Fibroblast of skin of left biceps (primary cell): ENCODE results near the gene KCNH2.
"Not testable (repeated sequence)": the region's sequence is repeated elsewhere in the genome, so short reads cannot be mapped to it uniquely, and the experiment has no call there.

Experiments
- DNase-seq, 2 experiments: peaks; one replicate each; pipeline ENCODE4 v3.0.0-alpha.2; 2013; ENCODE audit warnings: low read depth in 2 of 2

The KCNH2 gene

GRCh38 chr7:150936018-150936417, 42.1 kb downstream of the KCNH2 start:
- no peak for DNase-seq

DNA sequence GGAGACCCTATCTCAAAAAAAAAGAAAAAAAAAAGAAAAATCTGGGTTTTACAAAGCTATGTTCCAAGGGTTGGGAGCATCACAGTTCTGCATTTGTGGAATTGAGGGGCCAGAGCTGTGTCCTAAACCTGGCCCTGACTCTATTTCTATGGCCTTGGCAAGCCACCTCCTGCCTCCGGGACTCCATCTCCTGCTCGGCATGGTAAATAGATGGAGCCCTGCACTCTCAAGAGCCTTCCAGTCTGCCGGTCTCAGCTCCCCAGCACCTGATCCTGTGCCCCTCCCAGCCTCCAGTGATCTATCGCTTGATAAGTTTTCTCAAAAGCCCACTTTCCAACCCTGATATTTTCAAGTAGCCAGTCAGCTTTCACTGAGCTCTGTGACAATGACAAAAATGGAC, 43.0 kb downstream of the KCNH2 start:
- DNase-seq: no peak

GRCh38 chr7:150934045-150934766, 43.9 kb downstream of the KCNH2 start:
- DNase-seq: no peak

DNA sequence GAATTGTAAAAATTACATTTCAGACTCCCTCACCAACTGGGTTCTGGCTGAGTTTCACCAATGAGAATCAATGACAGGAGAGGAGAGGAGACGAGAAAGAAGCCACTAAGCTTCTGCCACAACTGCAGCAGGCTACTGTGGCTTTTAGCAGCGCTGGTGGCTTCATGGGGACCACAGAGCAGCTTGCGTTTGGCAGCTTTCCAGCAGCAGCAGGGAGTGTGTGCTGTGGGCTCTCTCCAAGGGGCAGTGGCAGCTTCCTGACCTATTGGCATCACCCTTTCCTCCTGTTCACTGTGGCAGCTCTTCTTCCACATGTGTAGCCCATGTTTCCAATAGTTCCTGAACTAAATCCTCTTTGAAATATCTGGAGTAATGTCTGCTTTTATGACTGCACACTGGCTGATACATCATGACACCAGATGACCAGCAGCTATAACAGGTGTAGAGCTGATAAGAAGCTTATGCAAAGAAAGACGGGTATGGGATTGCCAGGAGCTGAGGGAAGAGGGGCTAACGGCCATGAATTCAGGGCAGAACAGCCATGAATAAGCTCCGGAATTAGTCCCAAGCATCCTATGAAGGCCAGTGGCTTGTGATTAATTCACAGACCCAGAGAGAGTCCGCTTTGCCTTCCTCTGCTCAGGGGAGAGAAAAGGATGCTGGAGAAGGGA, 46.8 kb downstream of the KCNH2 start:
- no peak for DNase-seq

GRCh38 chr7:150928541-150928940, 49.6 kb downstream of the KCNH2 start:
- no peak for DNase-seq

DNA sequence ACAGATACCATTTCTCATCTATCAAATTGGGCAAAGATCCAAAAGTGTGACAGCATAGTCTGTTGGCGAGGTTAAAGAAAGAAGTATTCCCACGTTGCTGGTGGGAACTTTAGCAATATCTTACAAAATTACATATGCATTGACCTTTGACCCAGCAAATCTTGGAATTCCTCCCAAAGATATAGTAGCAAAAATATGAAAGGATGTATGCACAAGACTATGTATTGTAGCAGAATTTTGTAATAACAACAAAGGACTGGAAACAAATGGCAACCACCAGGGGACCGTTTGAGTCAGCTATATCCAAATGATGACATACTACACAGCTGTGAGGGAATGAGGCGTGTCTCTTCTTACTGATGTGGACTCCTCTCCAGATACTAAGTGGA, 50.2 kb downstream of the KCNH2 start:
- no peak for DNase-seq

DNA sequence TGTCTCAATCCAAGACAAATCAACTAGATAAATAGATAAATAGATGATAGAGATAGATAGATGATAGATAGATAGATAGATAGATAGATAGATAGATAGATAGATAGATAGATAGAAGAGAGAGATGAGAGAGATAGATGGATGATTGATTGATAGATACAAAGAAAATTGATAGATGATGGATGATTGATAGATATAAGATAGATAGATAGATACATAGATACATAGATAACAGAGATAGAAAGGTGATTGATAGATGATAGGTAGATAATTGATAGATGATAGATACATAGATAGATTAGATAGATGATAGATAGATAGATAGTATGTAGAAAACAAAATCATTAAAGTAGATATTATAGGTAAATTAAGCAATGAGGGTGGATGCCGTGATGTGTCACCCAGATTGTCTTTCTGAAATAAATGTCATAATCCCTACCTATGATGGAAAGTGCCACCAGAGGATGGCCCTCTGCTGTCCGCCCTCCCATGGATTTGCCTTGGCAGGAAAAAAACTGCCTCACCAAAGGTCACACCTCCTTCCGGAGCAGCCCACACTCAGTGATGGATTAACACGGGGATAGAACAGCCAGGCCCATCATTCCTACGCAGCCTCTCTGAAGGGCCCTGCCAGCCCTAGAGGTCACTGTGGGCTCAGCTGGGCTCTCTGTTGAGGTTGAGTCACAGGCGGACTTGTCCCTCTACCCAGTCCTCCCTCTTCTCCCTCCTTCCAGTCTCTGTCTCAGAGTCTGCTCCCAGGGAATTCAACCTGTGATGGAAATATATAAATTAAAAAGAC, 50.8 kb downstream of the KCNH2 start:
- no peak for DNase-seq

DNA sequence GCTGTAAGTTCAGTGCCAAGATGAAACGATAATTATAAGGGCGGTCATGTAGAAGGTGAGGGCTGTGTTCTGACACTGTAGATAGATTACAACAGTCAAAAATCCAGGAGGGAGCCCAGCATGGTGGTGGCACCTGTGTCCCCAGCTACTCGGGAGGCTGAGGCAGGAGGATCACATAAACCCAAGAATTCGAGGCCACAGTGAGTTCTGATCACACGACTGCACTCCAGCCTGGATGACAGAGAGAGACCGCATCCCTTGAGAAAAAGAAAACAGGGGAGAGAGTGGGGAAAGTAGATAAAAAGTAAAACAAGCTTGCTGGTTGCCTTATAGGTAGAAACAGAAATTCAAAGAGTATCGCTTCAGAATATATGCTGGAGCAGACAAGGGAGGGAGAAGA, 52.1 kb downstream of the KCNH2 start:
- no peak for DNase-seq

GRCh38 chr7:150924369-150924781, 53.7 kb downstream of the KCNH2 start:
- no peak for DNase-seq

DNA sequence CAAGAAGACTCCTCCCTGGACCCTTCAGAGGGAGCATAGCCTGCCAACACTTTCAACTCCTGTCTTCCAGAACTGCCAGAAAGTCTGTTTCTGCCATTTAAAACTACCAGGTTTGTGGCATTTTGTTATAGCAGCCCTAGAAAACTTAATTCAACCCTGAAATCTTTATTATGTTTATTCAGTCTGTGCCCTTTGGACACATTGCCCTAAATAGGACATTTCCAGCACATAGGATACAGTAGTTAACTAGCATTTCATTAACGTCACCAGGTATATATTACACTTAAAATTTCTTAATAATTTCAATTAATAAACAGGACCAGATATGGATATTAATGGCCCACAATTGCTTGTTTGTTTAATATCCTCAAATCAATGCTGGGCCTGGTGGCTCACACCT, 54.3 kb downstream of the KCNH2 start:
- no peak for DNase-seq

- DNase-seq: no peak
Measured at GRCh38 chr7:150923196-150923595, 54.9 kb downstream of the KCNH2 start.

- DNase-seq: no peak
Measured at GRCh38 chr7:150919160-150919559, 59.0 kb downstream of the KCNH2 start.

- DNase-seq: no peak
Measured at GRCh38 chr7:150918378-150918777, 59.7 kb downstream of the KCNH2 start.

- no peak for DNase-seq
Measured at GRCh38 chr7:150917969-150918368, 60.2 kb downstream of the KCNH2 start.

DNA sequence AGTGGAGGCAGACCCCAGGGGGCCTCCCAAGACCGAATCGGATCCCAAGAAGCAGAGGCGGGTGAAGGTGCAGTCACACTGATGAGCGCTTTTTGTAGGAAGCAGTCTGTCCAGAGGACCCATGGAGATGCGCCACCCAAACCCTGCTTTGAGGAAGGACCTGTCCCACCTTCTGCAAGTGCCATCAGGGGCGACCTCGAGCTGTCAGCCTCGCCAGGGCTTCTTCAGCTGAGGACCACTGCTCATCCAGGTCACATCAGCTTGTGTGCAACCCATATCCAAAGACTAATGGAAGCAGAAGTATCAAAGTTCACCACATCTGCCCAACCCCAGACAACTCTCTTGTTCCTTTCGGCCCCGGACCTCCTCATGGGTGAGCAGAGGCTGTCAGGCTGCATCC, 61.5 kb downstream of the KCNH2 start:
- no peak for DNase-seq

DNA sequence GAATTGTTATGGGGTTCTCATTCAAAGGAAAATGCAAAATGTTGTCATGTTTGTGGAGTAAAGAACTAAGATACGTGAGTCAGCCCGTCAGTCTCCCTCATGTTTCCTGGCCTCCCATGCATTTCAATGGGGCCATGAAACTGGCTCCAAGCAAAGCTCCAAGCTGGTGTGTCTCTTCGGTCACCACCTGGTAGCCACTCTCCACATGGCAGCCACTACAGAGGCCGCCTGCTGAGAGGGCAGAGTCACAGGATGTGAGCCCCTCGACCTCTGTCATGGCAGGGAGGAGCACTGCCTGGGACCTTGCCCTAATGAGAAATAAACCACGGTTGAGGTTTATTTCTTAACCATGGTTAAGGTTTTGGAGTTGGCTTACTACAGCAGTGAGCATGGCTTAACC, 63.2 kb downstream of the KCNH2 start:
- DNase-seq: no peak

- DNase-seq: no peak
Measured at GRCh38 chr7:150914196-150914595, 63.9 kb downstream of the KCNH2 start.

- DNase-seq: no peak
Measured at GRCh38 chr7:150912427-150912826, 65.7 kb downstream of the KCNH2 start.

DNA sequence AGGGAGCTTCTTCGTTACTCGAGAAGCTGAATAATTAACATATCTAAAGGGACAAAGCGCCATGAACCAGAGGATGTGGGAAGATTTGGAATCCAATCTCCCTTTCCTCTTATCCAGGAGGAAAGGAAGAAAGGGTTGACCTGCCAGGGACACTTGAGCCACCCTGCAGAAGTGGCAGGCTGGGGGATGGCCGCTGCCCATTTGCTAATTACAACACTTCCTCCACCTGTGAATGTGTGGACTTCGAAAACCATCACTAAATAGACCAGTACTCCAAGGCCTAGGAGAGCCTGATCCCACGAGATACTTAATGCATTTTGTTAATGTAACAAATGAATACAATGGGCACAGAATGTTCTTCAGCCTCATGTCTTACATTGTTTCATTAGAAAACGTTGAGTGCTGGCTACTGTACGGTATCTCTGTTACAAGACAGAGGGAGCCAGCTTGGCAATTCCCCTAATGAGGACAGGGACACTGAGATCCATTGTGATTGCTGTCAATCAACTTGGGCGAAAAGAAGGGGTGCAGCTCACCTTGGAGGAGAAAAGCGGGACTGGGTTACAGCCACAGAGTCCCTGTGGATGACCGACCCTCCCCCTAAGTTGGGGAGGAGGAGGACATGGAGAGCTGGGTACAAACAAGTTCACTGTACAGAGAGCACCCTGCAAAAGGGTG, 66.4 kb downstream of the KCNH2 start:
- DNase-seq: no peak

DNA sequence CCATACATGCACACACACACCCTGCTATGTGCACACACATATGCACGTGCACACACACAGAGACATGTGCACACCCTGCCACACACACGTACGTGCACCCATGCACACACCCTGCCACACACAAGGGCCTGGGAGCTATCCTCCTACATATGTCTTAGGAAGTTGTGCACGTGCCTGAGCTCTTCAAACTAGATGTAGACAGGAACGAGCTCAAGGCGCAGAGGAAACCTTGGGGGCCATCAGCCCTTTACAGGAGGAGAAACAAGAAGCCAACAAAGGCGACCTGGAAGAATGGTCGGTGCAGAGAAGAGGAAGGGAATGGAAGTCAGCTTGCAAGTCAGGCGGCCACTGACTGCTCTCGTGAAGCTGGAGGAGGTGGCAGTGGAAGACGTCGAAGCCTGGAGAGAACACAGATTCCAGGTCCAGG, 67.1 kb downstream of the KCNH2 start:
- DNase-seq: no peak

DNA sequence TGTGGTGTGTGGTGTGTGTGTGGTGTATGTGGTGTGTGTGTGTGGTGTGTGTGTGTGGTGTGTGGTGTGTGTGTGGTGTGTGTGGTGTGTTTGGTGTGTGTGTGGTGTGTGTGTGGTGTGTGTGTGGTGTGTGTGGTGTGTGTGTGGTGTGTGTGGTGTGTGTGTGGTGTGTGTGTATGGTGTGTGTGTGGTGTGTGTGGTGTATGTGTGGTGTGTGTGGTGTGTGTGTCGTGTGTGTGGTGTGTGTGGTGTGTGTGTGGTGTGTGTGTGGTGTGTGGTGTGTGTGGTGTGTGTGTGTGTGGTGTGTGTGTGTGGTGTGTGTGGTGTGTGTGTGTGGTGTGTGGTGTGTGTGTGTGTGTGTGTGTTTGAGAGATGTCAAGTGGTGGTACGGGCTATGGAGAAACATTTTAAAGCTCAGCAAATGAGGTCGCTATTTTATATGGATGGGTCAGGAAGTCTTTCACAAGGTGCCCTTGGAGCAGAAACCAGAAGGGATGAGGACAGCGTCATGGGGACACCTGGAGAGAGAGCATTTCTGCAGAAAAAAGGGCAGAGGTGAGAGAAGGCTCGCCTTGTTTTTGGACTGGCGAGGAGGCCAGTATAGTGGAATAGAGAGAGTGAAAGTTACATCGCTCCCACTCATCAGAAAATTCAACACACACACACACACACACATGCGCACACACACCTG, 67.7 kb downstream of the KCNH2 start:
- not testable (repeated sequence) for DNase-seq
